Panc1 (cell line): Measurements from ENCODE around the gene GOLGA8H.
"Not testable (repeated sequence)": the region's sequence is repeated elsewhere in the genome, so short reads cannot be mapped to it uniquely, and the experiment has no call there.

Experiments used
- CTCF ChIP-seq: fragments of 450-650 bp; IDR thresholded peaks from 2 replicates; pipeline ENCODE4 v1.5.1; 2017; ENCODE audit warnings: mild to moderate bottlenecking
- POLR2AphosphoS5 ChIP-seq: IDR thresholded peaks from 2 replicates; pipeline ENCODE4 v1.6.1; 2012; ENCODE audit warnings: mild to moderate bottlenecking, low read depth, low read length, moderate library complexity

GRCh38 chr15:30626632-30627031, 22.8 kb downstream of the GOLGA8H start:
- TF ChIP-seq CTCF, POLR2AphosphoS5: not testable (repeated sequence)
